Transverse colon (tissue), 4 donors: ENCODE measurements around the gene KAZN. TPM values are rescaled to one million over a fixed set of nuclear protein-coding genes. Genes with fewer than 3 reads are reported as not detected.

Experiments used
- DNase-seq: peaks from one replicate; pipeline ENCODE4 v3.0.0-alpha.2; 2019
- H3K27ac ChIP-seq, 4 donors: fragments of 200-600 bp; sonication (generic); 2 replicates each; pipeline ENCODE4 v1.5.1; 2016 to 2018; ENCODE audit warnings: inconsistent platforms in 4 of 4
- H3K27me3 ChIP-seq: fragments of 200-600 bp; sonication (generic); 2 replicates; pipeline ENCODE4 v1.5.1; 2017; ENCODE audit warnings: inconsistent platforms
- H3K36me3 ChIP-seq, 4 donors: fragments of 200-600 bp; sonication (generic); 2 replicates each; pipeline ENCODE4 v1.5.1; 2017 to 2019; ENCODE audit warnings: inconsistent platforms in 4 of 4
- H3K4me1 ChIP-seq, 4 donors: fragments of 200-600 bp; sonication (generic); 2 replicates each; pipeline ENCODE4 v1.5.1; 2017 to 2020; ENCODE audit warnings: inconsistent platforms in 4 of 4
- H3K4me3 ChIP-seq, 4 donors: fragments of 200-600 bp; sonication (generic); 1 replicate in 1 of 4; 2 replicates in 3 of 4; pipeline versions ENCODE4 v1.5.1 to v1.6.1; 2017 to 2019; ENCODE audit warnings: inconsistent platforms in 4 of 4
- H3K9me3 ChIP-seq, 2 donors: fragments of 200-600 bp; sonication (generic); 2 replicates each; pipeline ENCODE4 v1.5.1; 2017 to 2019; ENCODE audit warnings: inconsistent platforms in 2 of 2
- CTCF ChIP-seq, 5 experiments: fragments of 200-600 bp in 3 of 5; fragments of 450-650 bp in 2 of 5; sonication (generic) in 3 of 5; IDR thresholded peaks; 1 replicate in 2 of 5; 2 replicates in 3 of 5; pipeline ENCODE4 v1.5.1; 2016 to 2017; ENCODE audit warnings: antibody characterized with exemption in 5 of 5, inconsistent platforms in 3 of 5, mild to moderate bottlenecking in 2 of 5, moderate library complexity in 1 of 5
- EP300 ChIP-seq: sonication (generic); formaldehyde crosslinking; IDR thresholded peaks from one replicate; pipeline ENCODE4 v1.6.1; 2017; ENCODE audit warnings: antibody characterized with exemption, low read depth
- POLR2A ChIP-seq: fragments of 450-650 bp; IDR thresholded peaks from one replicate; pipeline ENCODE4 v1.6.1; 2016; ENCODE audit warnings: antibody characterized with exemption, mild to moderate bottlenecking, moderate library complexity
- POLR2AphosphoS5 ChIP-seq, 3 donors: sonication (generic); formaldehyde crosslinking; IDR thresholded peaks; one replicate each; pipeline ENCODE4 v1.6.1; 2016; ENCODE audit warnings: antibody characterized with exemption in 3 of 3
- WGBS, 2 donors: methylation state at CpG; one replicate each; pipeline ENCODE4 v1.1.5; 2018; ENCODE audit warnings: low coverage in 1 of 2; 5-methylcytosine and 5-hydroxymethylcytosine counted together
- in situ Hi-C, 4 donors: fragments of 200-750 bp; cut with MboI; loops; one replicate each; pipeline versions ENCODE4 v1.15.0 to v1.15.1; 2017; ENCODE audit warnings: low sequenced_read_pairs in 3 of 4, low pct_ligation_motif_present in 1 of 4, low pct_unique_long_range_greater_than_20kb in 1 of 4
- intact Hi-C: fragments of 100-400 bp; cut with DNase I; formaldehyde crosslinking; loops from one replicate; pipeline ENCODE4 v1.15.1; 2023; ENCODE audit warnings: low total_unique reads
- total RNA-seq, 4 donors: library from RNA; depleted of rRNA; stranded (reverse); fragments of >200 nt; gene quantifications; one replicate each; pipeline ENCODE4 v1.1.0, GENCODE V29; 2016

The KAZN gene
- total RNA-seq, 4 donors from 2014 or later, result 12.0 to 17.1 (median 16.2) TPM

- no peak for DNase-seq
- Histone ChIP-seq H3K36me3 (no peaks in the 10 kb centered on the region), H3K4me3 (no peak overlapping the region), H3K9me3 (no peaks in the 10 kb centered on the region), H3K27ac (no peak overlapping the region), H3K27me3 (no peaks in the 10 kb centered on the region), H3K4me1 (no peaks in the 10 kb centered on the region)
- TF ChIP-seq EP300 (no peak), POLR2A (no peak), POLR2AphosphoS5 (IDR thresholded peaks at IDR 0.05) (no peak), CTCF (IDR thresholded peaks at IDR 0.05) (no peak)
- in situ Hi-C loops (no loop called here), intact Hi-C loops (no loop called here)
- 40 to 61% methylated on average over 3 of the region's 3 CpGs for WGBS, 2 donors
Measured at GRCh38 chr1:14613926-14614325, 15.4 kb downstream of the KAZN start.

- no peaks in the 10 kb centered on the region for H3K27me3 ChIP-seq
- TF ChIP-seq EP300 (no peak), POLR2A (no peak), POLR2AphosphoS5 (IDR thresholded peaks at IDR 0.05) (no peak), CTCF (IDR thresholded peaks at IDR 0.05) (no peak)
- in situ Hi-C loops (no loop called here), intact Hi-C loops (no loop called here)
- DNase-seq, result no peak
- no peaks in the 10 kb centered on the region for H3K9me3 ChIP-seq
- H3K4me3 ChIP-seq, result no peak overlapping the region
- WGBS, 2 donors, result 69 to 78% methylated on average over 5 to 6 of the region's 6 CpGs
- no peak overlapping the region for H3K27ac ChIP-seq
- H3K4me1 ChIP-seq, result no peaks in the 10 kb centered on the region
- H3K36me3 ChIP-seq, result no peaks in the 10 kb centered on the region
Measured at GRCh38 chr1:14614341-14614740, 15.9 kb downstream of the KAZN start.

GRCh38 chr1:14615549-14616218 is 17.2 kb downstream of the KAZN start:
- no peaks in the 10 kb centered on the region for H3K9me3 ChIP-seq
- H3K36me3 ChIP-seq, result no peaks in the 10 kb centered on the region
- no peak for DNase-seq
- H3K27me3 ChIP-seq, result no peaks in the 10 kb centered on the region
- TF ChIP-seq POLR2AphosphoS5 (IDR thresholded peaks at IDR 0.05) (no peak), POLR2A (no peak), EP300 (no peak), CTCF (IDR thresholded peaks at IDR 0.05) (no peak)
- H3K4me3 ChIP-seq, result no peak overlapping the region
- in situ Hi-C loops (no loop called here), intact Hi-C loops (no loop called here)
- WGBS, 2 donors, result 79 to 81% methylated on average over 5 to 12 of the region's 12 CpGs
- H3K27ac ChIP-seq, result no peak overlapping the region
- no peaks in the 10 kb centered on the region for H3K4me1 ChIP-seq

GRCh38 chr1:14616632-14617396 is 18.3 kb downstream of the KAZN start:
- TF ChIP-seq POLR2A, result no peak
- TF ChIP-seq POLR2AphosphoS5 (IDR thresholded peaks at IDR 0.05), result no peak
- no peak for TF ChIP-seq EP300
- no peak for TF ChIP-seq CTCF (IDR thresholded peaks at IDR 0.05)
- WGBS, 2 donors, result 75 to 79% methylated on average over 10 to 11 of the region's 11 CpGs
- Histone ChIP-seq H3K9me3 (no peaks in the 10 kb centered on the region), H3K4me1 (no peaks in the 10 kb centered on the region), H3K36me3 (no peaks in the 10 kb centered on the region), H3K27me3 (no peaks in the 10 kb centered on the region), H3K4me3 (no peak overlapping the region), H3K27ac (no peak overlapping the region)
- DNase-seq, result no peak
- in situ Hi-C loops (no loop called here), intact Hi-C loops (no loop called here)
